HFF-Myc (cell line): Measurements from ENCODE around the gene CYREN.
A peak's percentile ranks its signal among the peaks of the same experiment; 100 is the strongest.

Source experiments
- DNase-seq: peaks from one replicate; pipeline ENCODE4 v3.0.0-alpha.2; 2011; ENCODE audit warnings: low read depth; ENCODE audit errors: extremely low read depth
- H3K4me3 ChIP-seq: replicated peaks from 2 replicates; pipeline ENCODE4 v1.5.1; 2011; ENCODE audit warnings: low read depth, mild to moderate bottlenecking, control low read depth, low read length
- TF ChIP-seq, protein P1 (sequence below): IDR thresholded peaks from 2 replicates; pipeline ENCODE4 v1.5.1; 2012; ENCODE audit warnings: mild to moderate bottlenecking, low read depth, low read length, control low read depth; ENCODE audit errors: missing control alignments

Gene CYREN

DNA sequence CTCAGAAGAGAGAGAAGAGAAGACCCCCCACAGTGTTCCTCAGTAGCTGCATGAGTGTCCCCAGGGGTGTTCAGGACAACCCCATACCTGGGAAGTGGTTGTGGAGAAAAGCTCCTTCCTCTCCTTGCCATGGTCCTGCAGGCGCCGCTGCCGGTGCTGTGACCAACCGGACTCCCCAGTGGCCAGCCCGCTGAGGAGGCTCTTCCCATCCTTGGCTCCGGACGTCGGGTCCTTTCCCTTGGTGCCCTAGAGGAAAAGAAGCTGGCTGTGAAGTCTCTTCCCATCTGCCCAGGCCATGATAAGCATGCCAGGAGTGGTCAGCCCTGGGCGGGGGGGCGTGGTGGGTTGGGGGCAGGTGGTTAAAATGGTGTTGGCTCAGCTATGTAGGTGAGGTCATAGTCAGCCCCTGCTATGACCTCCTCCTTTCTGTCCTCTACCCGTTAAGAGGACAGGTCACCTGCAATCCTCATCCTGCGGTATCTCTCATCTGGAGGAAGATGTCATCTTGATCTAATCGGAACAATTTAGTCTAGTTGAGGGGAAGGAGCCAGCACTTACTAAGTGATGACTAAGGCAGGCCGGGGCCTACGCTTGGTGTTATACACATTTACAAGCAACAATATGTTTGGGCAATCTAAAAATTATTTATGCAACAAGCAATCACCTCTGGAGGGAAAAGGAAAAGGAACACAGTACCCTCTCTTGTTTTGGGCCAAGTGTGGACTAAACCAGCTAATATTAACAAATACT is 27.6 kb upstream of the CYREN start:
- H3K4me3 ChIP-seq = no peak overlapping the region
- DNase-seq = peak; percentile 42
- TF ChIP-seq, protein P1, sequence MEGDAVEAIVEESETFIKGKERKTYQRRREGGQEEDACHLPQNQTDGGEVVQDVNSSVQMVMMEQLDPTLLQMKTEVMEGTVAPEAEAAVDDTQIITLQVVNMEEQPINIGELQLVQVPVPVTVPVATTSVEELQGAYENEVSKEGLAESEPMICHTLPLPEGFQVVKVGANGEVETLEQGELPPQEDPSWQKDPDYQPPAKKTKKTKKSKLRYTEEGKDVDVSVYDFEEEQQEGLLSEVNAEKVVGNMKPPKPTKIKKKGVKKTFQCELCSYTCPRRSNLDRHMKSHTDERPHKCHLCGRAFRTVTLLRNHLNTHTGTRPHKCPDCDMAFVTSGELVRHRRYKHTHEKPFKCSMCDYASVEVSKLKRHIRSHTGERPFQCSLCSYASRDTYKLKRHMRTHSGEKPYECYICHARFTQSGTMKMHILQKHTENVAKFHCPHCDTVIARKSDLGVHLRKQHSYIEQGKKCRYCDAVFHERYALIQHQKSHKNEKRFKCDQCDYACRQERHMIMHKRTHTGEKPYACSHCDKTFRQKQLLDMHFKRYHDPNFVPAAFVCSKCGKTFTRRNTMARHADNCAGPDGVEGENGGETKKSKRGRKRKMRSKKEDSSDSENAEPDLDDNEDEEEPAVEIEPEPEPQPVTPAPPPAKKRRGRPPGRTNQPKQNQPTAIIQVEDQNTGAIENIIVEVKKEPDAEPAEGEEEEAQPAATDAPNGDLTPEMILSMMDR = no peak

DNA sequence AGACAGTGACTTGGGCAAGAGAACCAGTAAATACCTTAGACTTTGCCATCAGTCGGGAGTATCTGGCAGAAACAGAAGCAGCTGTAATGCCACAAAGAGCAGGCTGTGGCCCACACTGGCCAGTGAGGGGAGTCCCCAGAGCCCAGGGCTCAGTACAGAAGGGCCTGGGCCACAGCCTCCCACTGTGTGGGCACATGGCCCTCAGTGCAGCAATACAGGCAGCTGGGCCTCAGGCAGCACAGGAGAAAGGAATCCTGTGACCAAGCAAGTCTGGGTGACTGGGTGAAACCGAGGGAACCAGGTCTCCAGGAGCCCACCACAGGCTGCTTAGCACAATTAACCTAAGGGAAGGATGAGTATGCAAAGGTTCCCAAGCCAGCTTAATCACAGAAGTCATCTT is 26.8 kb upstream of the CYREN start:
- TF ChIP-seq, protein P1 = no peak
- no peak overlapping the region for H3K4me3 ChIP-seq
- DNase-seq = no peak

DNA sequence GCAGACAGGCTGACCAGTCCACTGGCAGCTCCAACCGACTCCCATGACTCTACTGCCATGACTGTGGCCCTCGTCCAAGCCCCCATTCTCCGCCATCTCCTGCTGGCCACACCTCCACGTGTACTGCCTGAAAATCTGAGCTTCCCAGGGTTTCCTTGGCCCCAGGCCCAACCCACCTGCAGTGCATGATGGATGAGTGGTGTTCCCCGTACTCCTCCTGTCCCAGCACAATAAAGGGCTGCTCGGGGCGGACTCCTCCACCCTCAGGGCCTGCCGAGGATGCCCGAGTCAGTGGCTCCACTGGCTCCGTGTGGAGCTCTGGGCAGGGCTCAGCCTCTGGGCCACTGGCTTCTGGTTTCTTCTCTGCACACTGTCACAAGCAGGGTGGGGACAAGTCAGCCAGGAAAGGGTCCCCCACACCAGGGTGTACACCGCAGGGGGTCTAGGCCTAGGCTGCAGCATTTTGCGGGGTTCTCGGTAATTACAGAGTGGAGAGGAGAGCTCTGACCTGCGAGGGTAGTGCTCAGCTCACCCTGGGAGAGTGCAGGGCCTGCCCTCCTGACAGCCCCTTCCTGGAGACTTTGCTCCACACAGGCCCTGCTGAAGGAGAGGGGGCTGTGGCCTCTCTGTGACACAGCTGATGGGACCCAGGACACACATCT is 25.6 kb upstream of the CYREN start:
- DNase-seq = no peak
- H3K4me3 ChIP-seq = no peak overlapping the region
- TF ChIP-seq, protein P1 = no peak

DNA sequence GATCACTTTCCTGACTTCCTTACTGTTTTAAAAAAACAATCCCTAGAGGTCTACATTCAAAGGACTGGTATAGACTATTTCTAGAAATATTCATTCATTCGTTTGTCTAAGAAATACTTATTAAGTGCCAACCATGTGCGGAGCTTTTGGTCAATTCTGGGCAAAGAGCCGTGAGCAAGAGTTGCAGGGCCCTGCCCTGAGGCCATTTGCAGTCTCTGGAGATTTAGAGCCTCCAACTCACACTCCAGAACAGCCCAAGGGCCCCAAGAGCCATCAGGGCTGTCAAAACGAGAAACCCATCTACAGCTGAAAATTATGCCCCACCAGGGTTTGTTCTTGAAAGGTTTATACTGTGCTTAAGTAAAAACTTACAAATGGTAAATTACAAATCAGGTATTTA is 24.6 kb upstream of the CYREN start:
- TF ChIP-seq, protein P1 = no peak
- no peak overlapping the region for H3K4me3 ChIP-seq
- no peak for DNase-seq

DNA sequence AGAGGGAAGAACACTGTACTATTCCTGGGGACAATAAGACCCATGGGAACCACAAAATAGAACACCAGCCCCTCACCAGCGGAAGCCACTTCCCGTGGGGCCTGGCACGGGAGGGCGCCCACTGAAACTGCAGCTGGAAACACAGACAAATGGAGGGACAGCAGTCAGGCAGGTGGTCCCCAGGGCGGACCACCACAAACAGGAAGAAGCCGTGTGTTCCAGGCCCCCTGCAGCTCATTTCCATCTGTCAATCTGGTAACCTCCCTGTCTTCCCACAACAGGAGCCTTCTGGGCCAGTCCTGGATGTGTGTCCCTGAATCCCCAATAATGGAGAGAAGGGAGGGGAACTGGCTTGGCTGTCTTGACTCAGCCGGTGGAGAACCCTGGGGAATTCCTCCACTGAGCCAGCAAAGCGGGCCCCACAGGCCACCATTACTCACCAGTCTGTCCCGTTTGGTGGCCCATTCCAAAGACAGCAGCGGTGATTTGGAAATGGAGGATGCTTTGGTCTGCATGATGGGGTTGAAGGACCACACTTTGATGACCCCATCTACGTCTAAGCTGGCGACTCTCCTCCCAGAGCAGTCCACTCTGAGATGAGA is 24.1 kb upstream of the CYREN start:
- TF ChIP-seq, protein P1 = no peak
- H3K4me3 ChIP-seq = no peak overlapping the region
- no peak for DNase-seq

DNA sequence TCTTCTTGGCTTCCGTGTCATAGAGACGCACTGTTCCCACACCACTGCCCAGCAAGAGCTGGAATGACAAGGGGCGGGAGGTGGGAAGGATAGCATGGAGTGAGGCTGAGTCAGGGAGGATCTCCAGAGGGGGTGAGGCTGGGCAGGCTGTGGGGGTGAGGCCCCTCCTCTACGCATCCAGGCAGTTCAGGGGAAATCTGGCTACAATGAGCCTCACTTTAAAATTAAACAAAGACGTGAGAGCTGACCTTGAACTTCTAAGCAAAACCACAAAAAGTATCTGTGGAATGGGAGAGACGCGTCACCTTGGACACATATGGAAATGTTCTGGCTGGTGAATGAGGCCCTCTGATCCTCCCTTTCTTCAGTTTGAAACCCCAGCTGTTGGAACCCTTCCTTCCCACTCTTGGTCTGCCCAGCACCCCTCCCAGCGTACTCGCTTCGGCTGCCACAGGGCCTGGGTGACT is 23.1 kb upstream of the CYREN start:
- TF ChIP-seq, protein P1 = no peak
- no peak overlapping the region for H3K4me3 ChIP-seq
- peak; percentile 97 for DNase-seq
